Measurements from ENCODE around the gene AUTS2.

- TF ChIP-seq CTCF (conservative IDR thresholded peaks at IDR 0.05; ENCODE audit: low read depth in 2 of 2) (no peak), JUNB (IDR thresholded peaks at IDR 0.05; ENCODE audit: unreplicated experiment) (no peak), NANOG (IDR thresholded peaks at IDR 0.05; ENCODE audit: borderline replicate concordance) (no peak), EZH2 (IDR thresholded peaks at IDR 0.05; ENCODE audit: low read depth, unreplicated experiment) (no peak), STAT1 (IDR thresholded peaks at IDR 0.05; ENCODE audit: unreplicated experiment) (no peak), POLR2AphosphoS5 (IDR thresholded peaks at IDR 0.05; ENCODE audit: low read depth) (no peak), EZH2phosphoT487 (IDR thresholded peaks at IDR 0.05; ENCODE audit: unreplicated experiment) (no peak), CREB1 (CRISPR knock-in tag; IDR thresholded peaks at IDR 0.05; ENCODE audit: low read depth) (no peak)
- TF ChIP-seq, protein P1, sequence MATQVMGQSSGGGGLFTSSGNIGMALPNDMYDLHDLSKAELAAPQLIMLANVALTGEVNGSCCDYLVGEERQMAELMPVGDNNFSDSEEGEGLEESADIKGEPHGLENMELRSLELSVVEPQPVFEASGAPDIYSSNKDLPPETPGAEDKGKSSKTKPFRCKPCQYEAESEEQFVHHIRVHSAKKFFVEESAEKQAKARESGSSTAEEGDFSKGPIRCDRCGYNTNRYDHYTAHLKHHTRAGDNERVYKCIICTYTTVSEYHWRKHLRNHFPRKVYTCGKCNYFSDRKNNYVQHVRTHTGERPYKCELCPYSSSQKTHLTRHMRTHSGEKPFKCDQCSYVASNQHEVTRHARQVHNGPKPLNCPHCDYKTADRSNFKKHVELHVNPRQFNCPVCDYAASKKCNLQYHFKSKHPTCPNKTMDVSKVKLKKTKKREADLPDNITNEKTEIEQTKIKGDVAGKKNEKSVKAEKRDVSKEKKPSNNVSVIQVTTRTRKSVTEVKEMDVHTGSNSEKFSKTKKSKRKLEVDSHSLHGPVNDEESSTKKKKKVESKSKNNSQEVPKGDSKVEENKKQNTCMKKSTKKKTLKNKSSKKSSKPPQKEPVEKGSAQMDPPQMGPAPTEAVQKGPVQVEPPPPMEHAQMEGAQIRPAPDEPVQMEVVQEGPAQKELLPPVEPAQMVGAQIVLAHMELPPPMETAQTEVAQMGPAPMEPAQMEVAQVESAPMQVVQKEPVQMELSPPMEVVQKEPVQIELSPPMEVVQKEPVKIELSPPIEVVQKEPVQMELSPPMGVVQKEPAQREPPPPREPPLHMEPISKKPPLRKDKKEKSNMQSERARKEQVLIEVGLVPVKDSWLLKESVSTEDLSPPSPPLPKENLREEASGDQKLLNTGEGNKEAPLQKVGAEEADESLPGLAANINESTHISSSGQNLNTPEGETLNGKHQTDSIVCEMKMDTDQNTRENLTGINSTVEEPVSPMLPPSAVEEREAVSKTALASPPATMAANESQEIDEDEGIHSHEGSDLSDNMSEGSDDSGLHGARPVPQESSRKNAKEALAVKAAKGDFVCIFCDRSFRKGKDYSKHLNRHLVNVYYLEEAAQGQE (IDR thresholded peaks at IDR 0.05; ENCODE audit: unreplicated experiment) = no peak
These were observed 743.2 kb downstream of the AUTS2 start for GRCh38 chr7:70341446-70341845.

Data from GM23338 (cell line).